GM15510 (cell line): ENCODE measurements around the gene SAP25.
A peak's percentile ranks its signal among the peaks of the same experiment; 100 is the strongest.

Experiments
- POLR2A ChIP-seq: IDR thresholded peaks from 3 replicates; pipeline ENCODE4 v1.6.1; 2011; ENCODE audit warnings: borderline replicate concordance; ENCODE audit not compliant: insufficient read length; ENCODE audit errors: extremely low read depth

The SAP25 gene

DNA sequence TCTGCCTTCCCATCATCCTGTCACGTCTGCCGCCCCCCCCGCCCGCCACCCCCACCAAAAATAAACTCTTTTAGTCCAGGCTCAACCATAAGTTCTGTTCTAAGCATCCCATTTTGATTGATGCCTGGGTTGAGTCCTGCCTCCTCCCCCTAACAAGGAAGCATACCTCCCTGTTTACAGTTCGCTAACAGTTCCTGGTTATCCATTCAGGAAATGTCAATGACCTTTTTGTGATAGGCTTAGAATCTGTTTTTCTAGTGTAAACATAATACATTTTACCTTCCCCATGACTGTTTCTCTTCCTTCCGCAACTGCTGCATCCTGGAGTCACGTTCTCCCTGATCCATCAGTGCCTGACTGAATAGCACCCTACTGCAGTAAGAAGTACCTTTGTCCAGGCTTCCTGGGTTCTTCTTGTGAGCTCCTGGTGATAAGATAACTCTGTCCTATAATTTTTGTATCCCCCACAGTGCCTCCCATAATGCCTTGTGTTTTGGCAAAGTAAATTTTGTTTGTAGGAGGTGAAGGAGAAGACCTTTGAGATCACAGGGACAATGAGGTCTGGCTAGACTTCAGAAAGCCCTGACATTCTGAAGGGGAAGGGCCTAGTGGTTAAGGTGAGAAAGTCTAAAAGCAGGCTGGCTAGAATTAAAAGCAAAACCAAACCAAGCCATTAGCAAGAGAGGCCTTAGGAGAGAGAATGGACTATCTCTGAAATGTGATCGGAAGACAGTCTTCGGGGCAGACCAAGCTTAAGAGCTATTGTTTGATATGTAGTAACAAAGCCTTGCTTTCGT lies 27.4 kb downstream of the SAP25 start:
- TF ChIP-seq POLR2A = no peak

DNA sequence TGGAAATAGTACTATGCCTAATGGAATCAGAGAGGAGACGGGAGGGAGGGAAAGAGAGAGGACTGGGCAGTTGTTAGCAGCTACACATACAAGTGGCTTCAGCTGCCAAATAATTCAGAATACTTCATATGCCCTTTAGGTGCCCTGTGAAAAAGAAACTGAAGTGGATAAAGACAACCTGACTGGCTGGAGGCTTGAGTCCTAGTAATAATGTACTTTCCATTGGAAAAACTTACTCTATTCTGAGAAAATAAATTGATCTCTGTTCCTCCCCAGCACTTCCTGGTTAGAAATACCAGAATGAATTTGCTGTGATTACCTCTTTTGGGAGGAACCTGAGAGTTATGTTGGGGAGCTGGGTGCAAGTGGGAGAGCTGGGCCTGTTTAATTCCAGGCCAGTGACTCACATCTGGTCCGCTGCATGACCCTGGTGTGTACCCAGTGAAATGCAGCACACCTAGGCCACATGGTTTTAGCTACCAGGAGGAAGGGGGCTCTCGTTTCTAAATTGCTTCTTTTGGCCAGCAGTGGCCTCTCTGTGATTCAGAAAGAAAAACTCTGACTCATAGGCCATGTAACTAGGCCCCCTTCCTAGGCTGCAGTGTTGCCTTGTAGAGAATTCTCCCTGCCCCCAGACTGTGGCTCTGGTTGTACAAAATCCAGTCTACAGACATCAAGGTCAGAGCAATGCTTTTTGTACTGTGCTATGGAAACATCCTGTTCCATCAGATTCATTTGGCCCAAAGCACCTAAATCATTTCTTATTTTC lies 28.2 kb downstream of the SAP25 start:
- TF ChIP-seq POLR2A = no peak

DNA sequence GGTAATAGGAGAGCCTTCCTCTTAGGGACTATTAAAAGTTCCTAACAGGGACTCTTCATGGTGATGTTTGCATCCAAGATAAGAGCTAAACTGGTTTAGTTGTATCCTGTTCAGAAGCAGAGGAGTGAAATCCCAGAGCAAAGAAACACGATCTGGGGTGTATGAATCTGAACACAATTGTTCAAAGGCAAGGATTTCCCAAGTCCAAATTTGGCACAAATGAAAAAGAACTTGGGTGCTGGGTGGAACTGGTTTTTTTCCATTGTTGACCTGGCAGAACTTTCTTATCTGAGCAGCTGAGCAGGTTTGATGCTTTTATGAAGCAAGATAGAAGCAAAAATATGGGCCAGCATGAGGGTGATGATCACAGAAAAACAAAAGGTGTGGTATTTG lies 28.7 kb downstream of the SAP25 start:
- TF ChIP-seq POLR2A = no peak

GRCh38 chr7:100544386-100544785 lies 29.3 kb downstream of the SAP25 start:
- no peak for TF ChIP-seq POLR2A

DNA sequence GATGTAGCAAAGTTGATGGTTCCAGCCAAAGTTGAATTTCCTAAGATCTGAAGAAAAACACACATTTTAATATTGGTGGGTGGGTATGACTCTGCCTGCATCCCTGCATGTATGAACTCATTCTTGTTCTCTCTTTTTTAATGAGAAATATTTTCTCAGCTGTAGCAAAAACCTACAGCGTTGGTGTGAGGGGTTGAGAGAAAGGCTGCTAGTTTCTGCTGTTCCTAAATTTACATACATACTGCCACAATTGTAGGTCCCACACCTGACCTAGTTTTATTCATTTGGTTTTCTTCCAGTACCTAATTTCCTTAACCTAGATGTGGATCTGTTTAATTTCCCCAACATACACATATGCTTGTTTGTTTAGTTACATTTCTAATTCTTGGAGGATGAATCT lies 30.1 kb downstream of the SAP25 start:
- no peak for TF ChIP-seq POLR2A

DNA sequence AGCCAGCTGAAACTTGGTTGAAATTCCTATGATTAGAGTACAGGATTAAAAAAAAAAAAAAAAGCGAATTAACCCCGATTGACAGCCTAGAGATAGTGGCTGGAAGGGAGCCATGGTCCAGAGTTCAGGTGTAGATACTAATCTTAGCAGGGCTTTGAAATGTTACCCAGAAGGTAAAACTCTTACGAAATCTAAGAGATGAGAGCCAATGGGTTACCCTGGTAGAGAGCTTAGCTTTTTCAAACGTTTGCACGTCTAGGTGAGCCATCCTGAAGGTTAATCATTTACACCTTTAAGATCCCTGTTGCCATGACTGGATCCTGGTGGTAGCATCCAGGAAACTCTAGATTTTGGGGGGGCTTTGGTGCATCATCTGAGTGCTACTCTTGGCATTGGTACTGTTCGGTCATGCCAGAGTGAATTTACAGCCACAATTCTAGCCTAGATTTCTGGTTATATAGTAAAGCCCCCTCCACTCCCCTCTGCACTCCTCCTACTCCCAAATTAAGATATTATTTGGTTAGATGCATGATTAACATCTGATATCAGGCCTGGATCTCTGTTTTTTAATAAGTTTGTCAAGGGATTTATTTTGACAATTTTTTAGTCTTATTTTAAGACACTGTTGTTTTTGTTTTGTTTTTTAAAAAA lies 33.5 kb downstream of the SAP25 start:
- no peak for TF ChIP-seq POLR2A

DNA sequence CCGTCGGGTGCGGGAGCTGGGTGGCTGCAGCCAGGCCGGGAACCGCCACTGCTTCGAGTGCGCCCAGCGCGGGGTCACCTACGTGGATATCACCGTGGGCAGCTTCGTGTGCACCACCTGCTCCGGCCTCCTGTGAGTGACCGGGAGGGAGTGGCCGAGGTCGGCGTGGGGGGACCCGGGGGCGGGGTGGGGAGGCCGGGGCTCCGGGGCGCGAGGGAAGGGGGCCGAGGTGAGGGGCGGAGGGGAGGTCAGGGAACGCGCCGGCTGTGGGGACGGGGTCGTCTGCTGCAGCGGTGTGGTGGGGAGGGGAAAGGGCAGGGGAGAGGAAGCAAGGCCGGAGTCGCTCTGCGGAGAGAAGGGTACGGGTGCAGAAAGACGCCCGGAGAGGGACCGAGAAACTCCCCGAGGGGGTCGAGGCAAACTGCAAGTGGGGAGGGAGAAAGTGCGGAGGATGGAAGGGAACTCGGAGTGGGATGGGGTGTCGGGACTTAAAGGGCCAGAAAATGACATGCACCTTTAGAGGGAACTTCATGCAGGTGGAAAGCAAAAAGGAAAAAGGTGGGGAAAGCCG lies 34.2 kb downstream of the SAP25 start:
- no peak for TF ChIP-seq POLR2A

DNA sequence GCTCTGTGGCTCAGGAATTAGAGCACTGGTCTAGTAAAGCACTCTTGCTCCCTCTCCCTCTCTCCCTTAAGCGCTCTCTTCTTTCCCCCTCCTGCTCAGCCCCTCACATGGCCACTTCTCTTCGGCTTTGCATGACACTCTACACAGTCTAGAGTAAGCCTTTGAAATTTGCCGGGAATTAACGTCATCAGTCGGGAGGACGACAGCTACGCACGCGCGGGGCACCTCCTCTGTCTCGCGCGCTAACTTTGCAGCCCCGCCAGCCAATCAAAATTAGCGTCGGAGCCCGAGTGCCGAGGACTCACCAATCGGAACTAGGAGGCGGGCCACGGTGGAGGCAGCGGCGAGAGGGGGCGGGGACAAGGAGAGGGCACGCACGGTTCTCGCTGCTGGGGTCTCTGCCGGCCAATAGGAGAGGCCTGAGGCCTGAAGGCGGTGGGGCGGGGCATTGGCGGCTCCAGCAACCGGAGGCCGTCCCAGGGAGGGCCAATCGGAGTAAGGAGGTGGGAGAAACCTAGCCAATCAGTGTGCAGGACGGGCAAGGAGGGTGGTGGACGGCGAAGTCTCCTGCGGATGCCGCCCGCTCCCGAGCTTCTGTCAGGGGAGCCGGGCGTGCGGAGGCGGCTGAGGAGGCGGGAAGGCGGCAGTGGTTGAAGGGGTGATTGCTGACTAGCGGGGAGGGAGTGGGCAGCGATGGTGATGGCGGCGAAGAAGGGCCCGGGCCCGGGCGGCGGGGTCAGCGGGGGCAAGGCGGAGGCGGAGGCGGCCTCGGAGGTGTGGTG lies 34.9 kb downstream of the SAP25 start, which contains the start of gene AGFG2:
Gene AGFG2, plus strand, starts transcription at position 550 of the 782 bp plus-strand sequence. Its CDS starts 144 bp downstream, at position 694.
- peak; percentile 80 for TF ChIP-seq POLR2A

- no peak for TF ChIP-seq POLR2A
These were observed 35.4 kb downstream of the SAP25 start for GRCh38 chr7:100538348-100538653.

DNA sequence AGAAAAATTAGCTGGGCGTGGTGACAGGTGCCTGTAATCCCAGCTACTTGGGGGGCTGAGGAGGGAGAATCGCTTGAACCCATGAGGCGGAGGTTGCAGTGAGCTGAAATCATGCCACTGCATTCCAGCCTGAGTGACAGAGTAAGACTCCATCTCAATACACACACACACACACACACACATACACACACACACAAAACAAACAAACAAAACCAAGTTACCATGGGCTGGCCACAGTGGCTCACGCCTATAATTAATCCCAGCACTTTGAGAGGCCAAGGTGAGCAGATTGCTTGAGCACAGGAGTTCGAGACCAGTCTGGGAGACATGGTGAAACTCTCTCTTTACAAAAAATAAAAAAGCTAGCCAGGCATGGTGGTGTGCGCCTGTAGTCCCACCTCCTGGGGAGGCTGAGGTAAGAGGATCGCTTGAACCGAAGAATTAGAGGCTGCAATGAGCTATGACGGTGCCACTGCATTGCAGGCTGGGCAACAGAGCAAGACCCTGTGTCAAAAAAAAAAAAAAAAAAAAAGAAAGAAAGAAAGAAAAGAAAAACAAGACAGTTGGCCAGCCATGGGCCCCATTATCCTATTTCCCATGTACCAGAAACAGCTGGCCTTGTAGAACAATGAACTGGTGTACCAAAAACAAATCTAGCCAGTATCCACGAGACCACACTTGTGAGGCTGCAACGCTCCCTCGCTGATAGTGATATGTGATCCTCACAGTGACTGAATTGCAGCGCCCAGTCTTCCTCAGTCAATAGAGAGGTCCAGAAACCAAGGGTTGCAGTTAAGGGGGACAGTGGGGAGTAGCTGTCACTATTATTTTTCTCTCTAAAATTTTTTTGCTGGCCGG lies 41.3 kb downstream of the SAP25 start:
- TF ChIP-seq POLR2A = no peak
